HG03025 (cell line): Measurements from ENCODE around the gene DSCAML1.

Source experiments
- ATAC-seq: cut with Tn5 transposase; IDR thresholded peaks from one replicate; pipeline ENCODE4 v1.9.1; 2021; ENCODE audit warnings: mild to moderate bottlenecking, moderate library complexity; ENCODE audit not compliant: unreplicated experiment, low FRiP score

Gene DSCAML1

GRCh38 chr11:117795638-117796455 lies 1.2 kb downstream of the DSCAML1 start:
- no peak for ATAC-seq

GRCh38 chr11:117794772-117795629 lies 2.0 kb downstream of the DSCAML1 start:
- ATAC-seq: no peak

GRCh38 chr11:117794135-117794534 lies 2.9 kb downstream of the DSCAML1 start:
- ATAC-seq: no peak

GRCh38 chr11:117793583-117793982 lies 3.4 kb downstream of the DSCAML1 start:
- no peak for ATAC-seq

GRCh38 chr11:117792992-117793391 lies 4.0 kb downstream of the DSCAML1 start:
- ATAC-seq: no peak

- ATAC-seq: no peak
Measured at GRCh38 chr11:117792241-117792640, 4.8 kb downstream of the DSCAML1 start.

- no peak for ATAC-seq
Measured at GRCh38 chr11:117790279-117790678, 6.7 kb downstream of the DSCAML1 start.

GRCh38 chr11:117789241-117789640 lies 7.8 kb downstream of the DSCAML1 start:
- ATAC-seq: no peak

GRCh38 chr11:117786135-117786870 lies 10.7 kb downstream of the DSCAML1 start:
- no peak for ATAC-seq

GRCh38 chr11:117782101-117782500 lies 14.9 kb downstream of the DSCAML1 start:
- ATAC-seq: no peak

- ATAC-seq: no peak
Measured at GRCh38 chr11:117781627-117782026, 15.4 kb downstream of the DSCAML1 start.

GRCh38 chr11:117780456-117780855 lies 16.6 kb downstream of the DSCAML1 start:
- ATAC-seq: no peak

GRCh38 chr11:117774553-117774952 lies 22.5 kb downstream of the DSCAML1 start:
- no peak for ATAC-seq

- no peak for ATAC-seq
Measured at GRCh38 chr11:117772360-117772759, 24.7 kb downstream of the DSCAML1 start.

GRCh38 chr11:117771841-117772240 lies 25.2 kb downstream of the DSCAML1 start:
- ATAC-seq: no peak

GRCh38 chr11:117771197-117771596 lies 25.8 kb downstream of the DSCAML1 start:
- no peak for ATAC-seq

GRCh38 chr11:117770061-117770460 lies 27.0 kb downstream of the DSCAML1 start:
- no peak for ATAC-seq

- ATAC-seq: no peak
Measured at GRCh38 chr11:117769533-117769932, 27.5 kb downstream of the DSCAML1 start.

GRCh38 chr11:117768506-117768905 lies 28.5 kb downstream of the DSCAML1 start:
- ATAC-seq: no peak

GRCh38 chr11:117767071-117767470 lies 29.9 kb downstream of the DSCAML1 start:
- no peak for ATAC-seq

GRCh38 chr11:117766576-117766975 lies 30.4 kb downstream of the DSCAML1 start:
- no peak for ATAC-seq
